HAP-1 (cell line): ENCODE data around the gene ABCB6.
A peak's percentile ranks its signal among the peaks of the same experiment; 100 is the strongest.

ENCODE experiments used
- DNase-seq, 2 experiments: peaks; one replicate each; pipeline ENCODE4 v3.0.0-alpha.2; 2016 to 2020; ENCODE audit warnings: low spot score in 2 of 2
- H3K27me3 ChIP-seq: fragments of 250-450 bp; sonication (Bioruptor Pico); 2 replicates; pipeline ENCODE4 v1.5.1; 2020; ENCODE audit warnings: low read depth, mild to moderate bottlenecking, moderate library complexity
- H3K36me3 ChIP-seq: fragments of 250-450 bp; sonication (Bioruptor Pico); replicated peaks from 2 replicates; pipeline ENCODE4 v1.5.1; 2020; ENCODE audit warnings: mild to moderate bottlenecking
- H3K4me1 ChIP-seq: fragments of 250-450 bp; sonication (Bioruptor Pico); 2 replicates; pipeline ENCODE4 v1.5.1; 2020; ENCODE audit warnings: mild to moderate bottlenecking
- H3K4me3 ChIP-seq: fragments of 250-450 bp; sonication (Bioruptor Pico); 2 replicates; pipeline ENCODE4 v1.5.1; 2020; ENCODE audit warnings: mild to moderate bottlenecking, moderate library complexity
- H3K9me3 ChIP-seq: fragments of 250-450 bp; sonication (Bioruptor Pico); 2 replicates; pipeline ENCODE4 v1.5.1; 2020; ENCODE audit warnings: mild to moderate bottlenecking, moderate library complexity
- in situ Hi-C: fragments of 300-500 bp; cut with MboI; formaldehyde crosslinking; loops from 3 replicates; pipeline ENCODE4 v1.14.3; 2020; ENCODE audit warnings: low sequenced_read_pairs, inconsistent platforms, mixed read lengths

The ABCB6 gene

DNA sequence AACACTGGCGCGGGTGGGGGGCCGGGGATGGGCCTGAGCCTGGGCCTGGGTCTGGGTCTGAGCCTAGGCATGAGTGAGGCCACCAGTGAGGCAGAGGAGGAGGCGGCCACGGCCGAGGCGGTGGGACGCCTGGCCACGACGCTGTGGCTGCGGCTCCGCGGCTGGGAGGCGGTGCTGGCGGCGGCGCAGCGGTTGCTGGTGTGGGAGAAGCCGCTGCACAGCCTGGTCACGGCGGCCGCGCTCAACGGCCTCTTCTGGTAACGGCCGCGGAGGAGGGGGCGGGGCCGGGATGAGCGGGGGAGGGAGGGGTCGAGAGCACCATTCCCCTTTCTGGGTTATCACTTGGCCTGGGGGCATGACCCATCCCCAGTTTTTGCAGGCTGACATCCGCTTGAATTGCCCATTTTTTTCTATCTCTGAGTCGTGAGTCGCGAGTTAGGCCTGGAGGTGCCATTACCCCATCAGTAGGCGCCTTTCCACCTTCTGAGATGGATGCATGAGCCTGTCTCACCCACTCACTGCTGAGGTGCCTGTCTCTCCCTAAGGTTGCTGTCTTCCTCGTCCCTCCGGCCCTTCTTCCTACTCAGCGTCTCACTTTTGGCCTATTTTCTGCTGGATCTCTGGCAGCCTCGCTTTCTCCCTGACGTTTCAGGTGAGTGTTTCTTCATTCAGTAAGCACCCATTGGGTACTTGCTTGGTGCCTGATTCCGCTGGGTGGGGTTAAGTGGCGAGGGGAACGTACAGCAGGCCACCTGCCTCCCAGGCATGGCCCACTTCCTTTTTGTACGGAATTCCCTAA, 40.2 kb downstream of the ABCB6 start:
- H3K9me3 ChIP-seq: no peaks in the 10 kb centered on the region
- H3K4me3 ChIP-seq: peak overlapping the region; percentile 96
- peaks cover 26% of the 10 kb centered on the region for H3K36me3 ChIP-seq
- in situ Hi-C loops: no loop called here
- H3K27me3 ChIP-seq: no peaks in the 10 kb centered on the region
- DNase-seq: peak; percentile 11 to 60
- peaks cover 3% of the 10 kb centered on the region; the same call in 1 of the 2 replicates for H3K4me1 ChIP-seq

DNA sequence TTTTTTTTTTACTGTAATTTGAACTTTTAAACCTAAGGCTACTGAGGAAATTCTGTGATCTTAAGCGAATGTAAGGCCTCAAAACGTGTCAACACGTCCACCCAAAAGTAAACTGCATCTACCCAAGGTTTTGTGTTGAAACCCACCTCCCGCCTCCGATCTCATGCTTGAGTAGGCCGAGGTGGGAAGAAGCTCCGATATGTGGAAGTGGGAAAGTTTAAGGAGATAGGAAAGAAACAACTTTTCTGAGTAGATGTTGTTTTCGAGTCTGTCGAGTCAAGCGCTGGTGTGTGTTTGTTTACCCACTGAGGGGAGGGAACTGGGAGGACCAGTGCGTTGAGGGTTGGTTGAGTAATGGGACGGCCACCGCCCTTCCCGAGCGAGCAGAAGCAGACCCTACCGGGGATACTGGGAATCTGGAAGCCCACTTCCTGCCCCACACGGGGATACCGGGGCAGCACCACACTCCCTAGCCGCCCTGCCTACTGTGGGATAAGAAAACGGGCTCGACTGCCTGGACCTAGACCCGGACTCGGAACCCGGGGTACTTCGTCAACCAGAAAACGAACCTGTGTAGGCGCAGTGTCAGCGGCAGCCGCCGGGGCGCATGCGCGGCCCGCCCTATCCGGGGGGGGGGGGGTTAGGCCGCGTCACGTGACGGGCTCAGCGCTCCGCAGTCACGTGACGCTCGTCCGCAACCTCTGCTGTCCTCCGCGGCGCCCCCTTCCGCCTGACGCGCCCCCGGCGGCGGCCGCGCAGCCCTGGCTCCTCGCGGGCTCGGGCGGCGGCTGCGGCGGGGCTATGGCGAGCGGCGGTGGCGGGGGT, 41.0 kb downstream of the ABCB6 start, which contains the start of gene RETREG2:
TSS of gene RETREG2 (plus strand) at position 724 of the 825 bp plus-strand sequence. CDS start at position 802, 78 bp downstream.
- in situ Hi-C loops: no loop called here
- H3K36me3 ChIP-seq: peaks cover 28% of the 10 kb centered on the region
- H3K4me3 ChIP-seq: peak within 1 kb of the TSS; percentile 96
- peak; percentile 79 to 87 for DNase-seq
- no peaks in the 10 kb centered on the region for H3K27me3 ChIP-seq
- H3K4me1 ChIP-seq: peaks cover 3% of the 10 kb centered on the region; the same call in 1 of the 2 replicates
- H3K9me3 ChIP-seq: no peaks in the 10 kb centered on the region

DNA sequence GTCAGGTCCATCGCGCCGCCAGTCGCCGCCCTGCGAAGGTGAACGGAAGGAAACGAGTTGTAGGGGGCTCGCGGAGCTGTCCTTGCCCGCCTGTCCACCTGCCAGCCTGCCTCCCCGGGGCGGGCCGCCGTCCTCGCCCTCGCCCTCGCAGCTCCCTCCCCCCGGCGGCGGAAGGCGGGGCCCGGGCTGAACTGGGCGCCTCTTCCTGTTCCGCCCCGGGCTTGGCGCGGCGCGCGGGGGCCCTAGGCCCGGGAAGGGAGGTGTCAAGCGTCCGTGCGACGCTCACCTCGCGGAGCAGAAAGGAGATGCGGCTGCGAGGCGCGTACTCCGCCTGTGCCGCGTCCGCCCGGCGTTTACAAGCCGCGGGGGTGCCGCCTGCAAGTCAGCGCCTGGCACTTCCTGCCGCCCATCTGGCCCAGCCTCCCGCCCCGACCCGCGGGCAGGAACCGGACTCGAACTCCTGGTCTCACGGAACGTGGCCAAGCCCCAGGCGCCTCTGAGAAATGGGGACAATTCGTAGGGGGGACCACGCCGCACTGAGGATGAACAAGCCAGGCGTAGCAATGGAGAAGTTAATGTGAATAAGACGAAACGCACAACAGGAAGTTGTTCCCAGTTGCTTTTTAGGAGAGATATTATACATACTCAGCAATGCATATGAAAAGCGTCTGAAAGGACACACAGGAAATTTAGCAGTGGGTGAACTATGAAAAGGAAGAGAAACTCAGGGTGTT, 41.8 kb downstream of the ABCB6 start, which contains the start of gene CNPPD1:
TSS of gene CNPPD1 (minus strand) at position 108 of the 734 bp plus-strand sequence. CDS start at position 11, 97 bp downstream.
- peak; percentile 75 to 89 for DNase-seq

DNA sequence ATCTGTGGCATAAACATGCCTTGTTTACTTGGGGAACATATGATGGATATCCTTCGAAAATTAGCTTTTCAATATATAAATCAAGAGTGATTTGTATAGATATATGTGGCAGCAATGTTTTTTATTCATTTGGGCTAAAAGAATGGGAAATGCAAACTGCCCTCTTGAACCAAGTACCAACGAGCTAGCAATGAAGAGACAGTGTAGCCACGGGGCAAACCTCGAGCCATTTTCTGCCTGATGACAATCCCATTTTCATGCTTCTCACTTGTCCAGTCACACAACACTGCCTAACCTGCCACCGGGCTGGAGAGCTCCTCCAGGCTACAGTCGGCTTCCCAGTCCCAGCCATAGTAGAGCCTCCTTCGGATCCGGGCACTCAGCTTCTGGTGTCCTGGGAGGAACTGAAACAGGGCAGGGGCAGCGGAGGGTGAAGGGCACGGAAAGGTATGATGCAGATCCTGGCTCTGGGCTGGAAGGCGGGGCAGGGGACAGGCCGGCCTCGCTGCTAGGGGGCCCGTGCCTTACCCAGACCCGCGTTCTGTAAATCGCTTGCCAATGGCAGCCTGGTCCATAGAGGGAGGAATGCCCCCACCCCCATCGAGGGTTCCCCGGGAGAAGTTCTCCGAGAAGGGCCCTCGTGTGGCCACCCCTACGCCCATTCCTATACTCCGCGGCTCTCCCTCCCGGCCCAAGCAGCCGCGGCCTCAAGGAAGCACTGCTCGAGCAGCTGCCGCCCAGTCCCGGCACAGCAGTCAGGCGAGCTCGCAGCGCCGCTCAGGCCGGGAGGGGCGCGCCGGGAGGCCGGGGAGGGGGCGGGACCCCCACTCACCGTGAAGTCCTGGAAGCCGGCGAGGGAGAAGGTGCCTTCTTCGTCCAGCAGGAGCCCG, 42.6 kb downstream of the ABCB6 start:
- no peaks in the 10 kb centered on the region for H3K27me3 ChIP-seq
- peak in 1 of 2 experiments; percentile 56 for DNase-seq
- in situ Hi-C loops: no loop called here
- peak overlapping the region; percentile 96 for H3K4me3 ChIP-seq
- H3K4me1 ChIP-seq: peaks cover 3% of the 10 kb centered on the region; the same call in 1 of the 2 replicates
- H3K9me3 ChIP-seq: no peaks in the 10 kb centered on the region
- peaks cover 21% of the 10 kb centered on the region for H3K36me3 ChIP-seq

More for the DNA sequence above, 41.8 kb downstream of the ABCB6 start, which contains the start of gene CNPPD1:
- peaks cover 22% of the 10 kb centered on the region for H3K36me3 ChIP-seq
- H3K4me3 ChIP-seq: peak within 1 kb of the TSS; percentile 96
- no peaks in the 10 kb centered on the region for H3K9me3 ChIP-seq
- H3K27me3 ChIP-seq: no peaks in the 10 kb centered on the region
- peaks cover 3% of the 10 kb centered on the region; the same call in 1 of the 2 replicates for H3K4me1 ChIP-seq
- in situ Hi-C loops: no loop called here

DNA sequence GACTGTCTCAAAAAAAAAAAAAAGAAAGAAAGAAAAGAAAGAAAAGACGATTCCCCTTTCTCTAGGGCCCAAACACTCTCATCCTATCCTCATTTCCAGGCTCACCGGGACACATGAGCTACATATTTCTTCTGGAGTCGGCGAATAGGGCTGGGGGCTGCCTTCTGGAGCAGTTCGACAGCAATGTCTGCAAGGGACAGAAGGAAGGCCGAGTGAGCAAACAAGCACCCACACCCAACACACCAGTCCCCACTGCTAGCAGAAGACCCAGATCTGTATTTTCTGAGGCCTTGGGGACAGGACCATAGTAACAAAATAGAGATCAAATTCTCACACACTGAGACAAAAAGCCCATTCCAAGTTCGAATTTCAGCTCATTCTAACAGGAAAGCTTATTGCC, 43.3 kb downstream of the ABCB6 start:
- Histone ChIP-seq H3K4me1 (peaks cover 3% of the 10 kb centered on the region; the same call in 1 of the 2 replicates), H3K9me3 (no peaks in the 10 kb centered on the region), H3K4me3 (peak overlapping the region; percentile 96; the same call in 1 of the 2 replicates), H3K36me3 (peaks cover 16% of the 10 kb centered on the region), H3K27me3 (no peaks in the 10 kb centered on the region)
- in situ Hi-C loops: no loop called here
- DNase-seq: no peak

DNA sequence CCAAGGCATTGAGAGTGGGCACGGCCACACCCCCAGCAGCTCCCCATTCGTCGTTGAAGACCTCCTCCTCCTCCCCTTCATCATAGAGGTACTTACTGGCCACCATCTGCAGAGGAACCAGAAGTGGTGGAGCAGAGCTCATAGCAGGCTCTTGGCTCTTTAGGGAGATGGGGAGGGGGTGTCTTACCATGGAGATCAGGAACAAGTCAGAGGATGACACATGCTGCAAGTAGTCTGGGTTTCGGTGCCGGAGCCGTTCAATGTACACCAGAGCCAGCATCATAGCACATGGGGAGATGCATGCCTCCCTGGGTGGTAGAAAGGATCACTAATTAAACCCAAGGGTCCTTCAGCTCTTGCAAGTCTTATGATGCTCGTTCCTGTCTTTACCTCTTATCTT, 44.0 kb downstream of the ABCB6 start:
- no peak for DNase-seq
- Histone ChIP-seq H3K27me3 (no peaks in the 10 kb centered on the region), H3K4me3 (no peak overlapping the region), H3K36me3 (peaks cover 16% of the 10 kb centered on the region), H3K4me1 (peaks cover 3% of the 10 kb centered on the region; the same call in 1 of the 2 replicates), H3K9me3 (no peaks in the 10 kb centered on the region)
- in situ Hi-C loops: no loop called here

DNA sequence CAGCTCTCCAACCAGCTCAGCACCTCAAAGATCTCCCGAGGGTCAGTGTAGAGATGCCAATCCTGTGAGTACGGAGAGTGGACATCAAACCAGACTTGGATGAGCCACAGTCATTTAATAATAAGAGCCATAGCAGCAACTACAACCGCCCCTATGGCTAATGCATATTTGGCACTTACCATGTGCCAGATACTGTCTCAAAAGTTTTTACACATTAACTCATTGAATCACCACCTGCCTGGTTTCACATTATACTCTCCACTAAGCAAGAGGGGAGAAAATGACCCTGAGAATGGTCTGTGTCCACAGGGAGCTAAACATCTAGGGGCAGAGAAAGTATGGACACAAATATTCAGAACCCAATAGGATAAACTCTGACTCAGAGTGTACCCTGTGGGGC, 44.6 kb downstream of the ABCB6 start:
- Histone ChIP-seq H3K27me3 (no peaks in the 10 kb centered on the region), H3K4me3 (no peak overlapping the region), H3K9me3 (no peaks in the 10 kb centered on the region), H3K4me1 (peaks cover 3% of the 10 kb centered on the region; the same call in 1 of the 2 replicates), H3K36me3 (peaks cover 13% of the 10 kb centered on the region)
- in situ Hi-C loops: no loop called here
- DNase-seq: no peak

DNA sequence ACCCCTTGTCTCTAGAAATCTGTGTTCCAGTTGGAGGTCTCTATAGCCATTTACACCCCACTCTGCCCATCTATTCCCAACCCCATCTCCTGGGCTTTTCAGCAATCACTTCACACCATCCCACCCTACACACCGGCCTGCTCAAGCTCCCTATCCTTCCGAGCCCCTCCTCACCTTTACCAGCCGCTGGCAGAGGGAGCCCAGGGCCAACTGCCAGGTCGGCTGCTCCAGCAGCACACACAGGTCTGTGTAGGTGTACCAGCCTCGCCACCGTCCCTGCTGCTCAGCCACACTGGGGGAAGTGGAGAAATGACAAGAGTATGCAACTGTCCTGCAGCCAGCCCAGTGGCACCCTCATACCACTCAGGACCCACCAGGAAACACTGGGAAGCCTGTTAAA, 45.6 kb downstream of the ABCB6 start:
- no peak overlapping the region for H3K4me3 ChIP-seq
- H3K4me1 ChIP-seq: peaks cover 3% of the 10 kb centered on the region; the same call in 1 of the 2 replicates
- H3K27me3 ChIP-seq: no peaks in the 10 kb centered on the region
- H3K36me3 ChIP-seq: peaks cover 13% of the 10 kb centered on the region
- in situ Hi-C loops: no loop called here
- H3K9me3 ChIP-seq: no peaks in the 10 kb centered on the region
- no peak for DNase-seq

DNA sequence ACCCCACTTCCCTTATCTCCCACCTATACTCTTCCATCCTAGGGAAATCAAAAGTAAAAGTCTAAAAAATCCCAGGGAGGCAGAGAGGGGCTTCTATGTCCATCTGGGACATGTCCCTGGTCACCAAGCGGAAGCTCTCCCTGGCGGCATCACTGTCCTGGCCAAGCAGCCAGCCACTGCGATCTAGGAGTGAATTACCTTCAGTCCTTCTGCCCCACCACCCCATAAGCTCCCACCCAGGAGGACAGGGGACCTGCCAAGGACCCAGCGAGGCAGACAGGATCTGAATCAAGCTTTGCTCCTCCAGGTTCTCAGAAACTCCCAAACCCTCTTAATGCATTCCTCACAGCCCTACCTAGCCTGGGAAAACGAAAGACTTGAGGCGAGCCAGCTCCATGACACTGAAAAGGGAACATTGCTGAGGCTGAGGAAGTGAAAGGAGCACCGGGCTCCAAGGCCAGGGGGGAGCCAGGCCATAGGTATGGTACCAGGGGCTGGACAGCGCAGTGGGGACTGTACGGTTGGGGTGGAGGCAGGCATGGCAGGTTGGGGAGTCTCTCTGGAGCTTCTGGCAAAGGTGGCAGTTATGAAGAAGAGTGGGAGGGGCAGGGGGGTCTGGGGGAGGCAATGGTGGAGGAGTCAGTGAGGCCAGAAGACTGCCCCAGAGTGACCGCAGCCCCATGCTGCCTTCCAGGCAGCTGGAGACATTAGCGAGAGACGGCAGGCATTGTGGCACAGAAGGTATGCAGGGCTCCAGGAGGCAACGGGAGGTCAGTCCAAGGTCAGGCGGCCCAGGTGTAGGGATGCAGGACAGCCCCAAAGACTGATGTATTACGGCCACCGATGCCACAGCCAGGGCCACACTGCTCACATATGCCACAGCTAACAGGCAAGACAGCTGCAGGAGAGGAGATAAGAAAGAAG, 46.3 kb downstream of the ABCB6 start:
- Histone ChIP-seq H3K9me3 (no peaks in the 10 kb centered on the region), H3K36me3 (peaks cover 13% of the 10 kb centered on the region), H3K4me3 (no peak overlapping the region), H3K27me3 (no peaks in the 10 kb centered on the region), H3K4me1 (peaks cover 3% of the 10 kb centered on the region; the same call in 1 of the 2 replicates)
- in situ Hi-C loops: no loop called here
- no peak for DNase-seq

DNA sequence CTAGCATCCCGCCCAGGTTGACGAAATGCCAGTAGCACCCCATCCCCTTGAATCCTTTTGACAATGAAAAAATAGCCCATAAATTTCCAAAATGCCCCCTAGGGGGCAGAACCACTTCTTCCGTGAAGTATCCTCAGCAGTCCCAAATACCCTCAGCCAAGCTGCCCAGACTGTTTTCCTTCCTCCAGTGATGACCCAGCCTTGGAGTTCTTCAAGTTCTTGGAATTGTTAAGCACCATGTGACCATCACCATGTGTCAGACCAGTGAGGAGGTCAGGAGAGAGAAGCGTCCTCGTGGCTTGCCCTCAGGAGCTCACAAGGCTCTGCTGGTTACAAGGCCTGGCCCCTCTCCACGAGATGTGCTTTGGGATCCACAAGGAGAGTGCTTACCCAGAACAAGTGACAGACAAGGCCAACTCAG, 47.5 kb downstream of the ABCB6 start:
- H3K36me3 ChIP-seq: peaks cover 13% of the 10 kb centered on the region
- H3K27me3 ChIP-seq: no peaks in the 10 kb centered on the region
- DNase-seq: peak; percentile 38 to 63
- in situ Hi-C loops: no loop called here
- H3K4me1 ChIP-seq: peaks cover 3% of the 10 kb centered on the region; the same call in 1 of the 2 replicates
- H3K9me3 ChIP-seq: no peaks in the 10 kb centered on the region
- no peak overlapping the region for H3K4me3 ChIP-seq

DNA sequence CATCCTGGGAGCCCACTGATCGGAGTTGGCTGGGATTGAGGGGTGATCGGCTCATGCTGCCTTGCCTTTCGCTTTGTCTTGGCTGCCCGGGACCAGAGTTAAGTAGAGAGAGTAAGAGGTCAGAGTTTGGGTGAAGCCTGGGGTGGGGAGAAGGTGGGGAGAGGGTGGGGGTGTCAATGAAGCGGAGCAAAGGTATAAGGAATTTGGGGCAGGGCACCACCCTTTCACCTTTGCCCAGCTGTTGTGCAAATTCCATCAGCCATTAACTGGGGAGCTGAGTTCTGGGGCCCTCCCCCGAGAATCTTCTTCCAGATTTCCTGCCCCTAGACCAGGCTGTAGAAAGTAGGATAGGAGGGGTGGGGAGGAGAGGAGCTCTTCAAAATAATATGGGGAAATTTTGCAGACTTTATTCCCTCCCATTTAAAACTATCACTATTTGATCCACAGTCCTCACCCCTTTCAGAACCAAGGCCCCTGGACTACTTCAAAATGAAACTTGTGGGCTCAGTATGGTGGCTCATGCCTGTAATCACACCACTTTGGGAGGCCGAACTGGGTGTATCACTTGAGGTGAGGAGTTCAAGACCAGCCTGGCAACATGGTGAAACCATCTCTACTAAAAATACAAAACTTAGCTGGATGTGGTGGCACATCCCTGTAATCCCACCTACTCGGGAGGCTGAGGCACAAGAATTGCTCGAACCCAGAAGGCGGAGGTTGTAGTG, 48.7 kb downstream of the ABCB6 start, which contains the start of gene SLC23A3:
TSS of gene SLC23A3 (minus strand) at position 100 of the 725 bp plus-strand sequence. CDS start at position 55, 45 bp downstream.
- in situ Hi-C loops: no loop called here
- H3K36me3 ChIP-seq: peaks cover 13% of the 10 kb centered on the region
- H3K9me3 ChIP-seq: no peaks in the 10 kb centered on the region
- DNase-seq: no peak
- no peak within 1 kb of the TSS for H3K4me3 ChIP-seq
- no peaks in the 10 kb centered on the region for H3K27me3 ChIP-seq
- H3K4me1 ChIP-seq: no peaks in the 10 kb centered on the region
